ENCODE measurements around the gene KCNS1. TPM values are rescaled to one million over a fixed set of nuclear protein-coding genes. Genes with fewer than 3 reads are reported as not detected.

The KCNS1 gene
- polyA plus RNA-seq, 1 donor (not counting 4 experiments of a cell fraction or from before 2014, with no cell fraction given): 1.5 TPM

DNA sequence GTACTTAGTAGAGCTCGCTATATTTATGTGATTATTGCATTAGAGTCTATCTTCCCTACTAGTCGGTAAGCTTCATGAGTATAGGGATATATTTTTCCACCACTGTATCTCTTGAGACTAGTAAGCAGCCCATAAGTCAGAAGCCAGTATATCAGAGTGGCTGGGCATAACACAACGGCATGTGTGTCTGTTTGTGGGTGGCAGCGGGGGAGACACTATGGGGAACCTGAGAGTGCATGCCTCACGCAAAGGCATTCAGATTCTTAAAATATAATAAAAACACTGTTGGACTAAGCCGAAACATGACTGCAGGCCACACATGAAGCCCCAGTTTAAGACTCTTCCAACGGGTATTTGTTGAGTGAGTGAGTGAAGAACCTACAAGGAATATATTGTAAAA, 8.0 kb downstream of the KCNS1 start:
- no peak overlapping the region for H3K27ac ChIP-seq (ENCODE audit: control insufficient read depth, insufficient read depth, low read length)
- FAIRE-seq: no peak
- no peaks in the 10 kb centered on the region for H3K9me1 ChIP-seq (ENCODE audit: control insufficient read depth, extremely low read depth, insufficient read depth, low read length)

GRCh38 chr20:45091366-45091765, 9.6 kb downstream of the KCNS1 start:
- Histone ChIP-seq H3K9ac (ENCODE audit: control insufficient read depth, extremely low read depth, insufficient read depth, low read length) (no peak overlapping the region), H3K9me1 (ENCODE audit: control insufficient read depth, extremely low read depth, insufficient read depth, low read length) (no peaks in the 10 kb centered on the region), H4K20me1 (ENCODE audit: control insufficient read depth, extremely low read depth, insufficient read depth, low read length) (no peaks in the 10 kb centered on the region), H3K27ac (ENCODE audit: control insufficient read depth, insufficient read depth, low read length) (no peak overlapping the region), H3K4me3 (ENCODE audit: control insufficient read depth in 2 of 3, extremely low read depth in 1 of 3, insufficient read depth in 2 of 3, low read depth in 1 of 3, low read length in 3 of 3) (no peak overlapping the region), H3K9me3 (ENCODE audit: control insufficient read depth, low read depth, low read length) (no peaks in the 10 kb centered on the region), H3K36me3 (ENCODE audit: control insufficient read depth in 2 of 2, extremely low read depth in 1 of 2, insufficient read depth in 2 of 2, low read length in 2 of 2) (no peaks in the 10 kb centered on the region), H3K27me3 (ENCODE audit: control insufficient read depth, extremely low read depth, insufficient read depth, low read length) (no peaks in the 10 kb centered on the region), H3K4me1 (ENCODE audit: control insufficient read depth, extremely low read depth, insufficient read depth, low read length) (peaks cover 15% of the 10 kb centered on the region), H3K4me2 (ENCODE audit: control insufficient read depth, extremely low read depth, insufficient read depth, low read depth, low read length) (no peak overlapping the region), H2AFZ (ENCODE audit: control insufficient read depth, low read length) (no peak overlapping the region), H3K79me2 (ENCODE audit: control insufficient read depth, insufficient read depth, low read length) (no peaks in the 10 kb centered on the region)
- dilution Hi-C loops (cut with MboI; ENCODE audit: extremely low pct_ligation_motif_present, low sequenced_read_pairs): no loop called here
- FAIRE-seq: no peak
- TF ChIP-seq, protein P1, sequence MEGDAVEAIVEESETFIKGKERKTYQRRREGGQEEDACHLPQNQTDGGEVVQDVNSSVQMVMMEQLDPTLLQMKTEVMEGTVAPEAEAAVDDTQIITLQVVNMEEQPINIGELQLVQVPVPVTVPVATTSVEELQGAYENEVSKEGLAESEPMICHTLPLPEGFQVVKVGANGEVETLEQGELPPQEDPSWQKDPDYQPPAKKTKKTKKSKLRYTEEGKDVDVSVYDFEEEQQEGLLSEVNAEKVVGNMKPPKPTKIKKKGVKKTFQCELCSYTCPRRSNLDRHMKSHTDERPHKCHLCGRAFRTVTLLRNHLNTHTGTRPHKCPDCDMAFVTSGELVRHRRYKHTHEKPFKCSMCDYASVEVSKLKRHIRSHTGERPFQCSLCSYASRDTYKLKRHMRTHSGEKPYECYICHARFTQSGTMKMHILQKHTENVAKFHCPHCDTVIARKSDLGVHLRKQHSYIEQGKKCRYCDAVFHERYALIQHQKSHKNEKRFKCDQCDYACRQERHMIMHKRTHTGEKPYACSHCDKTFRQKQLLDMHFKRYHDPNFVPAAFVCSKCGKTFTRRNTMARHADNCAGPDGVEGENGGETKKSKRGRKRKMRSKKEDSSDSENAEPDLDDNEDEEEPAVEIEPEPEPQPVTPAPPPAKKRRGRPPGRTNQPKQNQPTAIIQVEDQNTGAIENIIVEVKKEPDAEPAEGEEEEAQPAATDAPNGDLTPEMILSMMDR (optimal IDR thresholded peaks at IDR 0.05 in 1 of 3, IDR thresholded peaks at IDR 0.05 in 1 of 3, conservative IDR thresholded peaks at IDR 0.05 in 1 of 3; ENCODE audit: extremely low read depth in 1 of 3, insufficient read depth in 2 of 3, low read length in 3 of 3): no peak
- TF ChIP-seq EZH2 (IDR thresholded peaks at IDR 0.05; ENCODE audit: low read length): no peak
- no peak for DNase-seq (ENCODE audit: low read depth, low spot score)

More for the DNA sequence above, 8.0 kb downstream of the KCNS1 start:
- Histone ChIP-seq H3K9ac (ENCODE audit: control insufficient read depth, extremely low read depth, insufficient read depth, low read length) (no peak overlapping the region), H3K4me2 (ENCODE audit: control insufficient read depth, extremely low read depth, insufficient read depth, low read depth, low read length) (no peak overlapping the region), H3K27me3 (ENCODE audit: control insufficient read depth, extremely low read depth, insufficient read depth, low read length) (no peaks in the 10 kb centered on the region), H3K4me3 (ENCODE audit: control insufficient read depth in 2 of 3, extremely low read depth in 1 of 3, insufficient read depth in 2 of 3, low read depth in 1 of 3, low read length in 3 of 3) (no peak overlapping the region), H3K79me2 (ENCODE audit: control insufficient read depth, insufficient read depth, low read length) (no peaks in the 10 kb centered on the region), H3K36me3 (ENCODE audit: control insufficient read depth in 2 of 2, extremely low read depth in 1 of 2, insufficient read depth in 2 of 2, low read length in 2 of 2) (no peaks in the 10 kb centered on the region), H3K4me1 (ENCODE audit: control insufficient read depth, extremely low read depth, insufficient read depth, low read length) (peaks cover 9% of the 10 kb centered on the region), H2AFZ (ENCODE audit: control insufficient read depth, low read length) (no peak overlapping the region), H3K9me3 (ENCODE audit: control insufficient read depth, low read depth, low read length) (no peaks in the 10 kb centered on the region), H4K20me1 (ENCODE audit: control insufficient read depth, extremely low read depth, insufficient read depth, low read length) (no peaks in the 10 kb centered on the region)
- DNase-seq (ENCODE audit: low read depth, low spot score): no peak
- TF ChIP-seq, protein P1 (optimal IDR thresholded peaks at IDR 0.05 in 1 of 3, IDR thresholded peaks at IDR 0.05 in 1 of 3, conservative IDR thresholded peaks at IDR 0.05 in 1 of 3; ENCODE audit: extremely low read depth in 1 of 3, insufficient read depth in 2 of 3, low read length in 3 of 3): no peak
- no peak for TF ChIP-seq EZH2 (IDR thresholded peaks at IDR 0.05; ENCODE audit: low read length)
- dilution Hi-C loops (cut with MboI; ENCODE audit: extremely low pct_ligation_motif_present, low sequenced_read_pairs): no loop called here
